H1 (cell line): ENCODE data around the gene MCCD1. TPM values are rescaled to one million over a fixed set of nuclear protein-coding genes. Genes with fewer than 3 reads are reported as not detected.

Experiments used
- CHD1 ChIP-seq: IDR thresholded peaks from 2 replicates; pipeline ENCODE4 v1.6.1; 2012; ENCODE audit warnings: low read depth, low read length, improper control_type of control experiment
- JUN ChIP-seq: IDR thresholded peaks from 2 replicates; pipeline ENCODE4 v1.6.1; 2011; ENCODE audit warnings: low read depth, mild to moderate bottlenecking, improper control_type of control experiment, low read length
- NANOG ChIP-seq: IDR thresholded peaks from 2 replicates; pipeline ENCODE4 v1.6.1; 2011; ENCODE audit warnings: low read length, low read depth, mild to moderate bottlenecking, inconsistent platforms; ENCODE audit not compliant: insufficient read depth, poor library complexity, severe bottlenecking
- SUZ12 ChIP-seq: fragments of 200-600 bp; sonication (generic); IDR thresholded peaks from 2 replicates; pipeline ENCODE4 v1.6.1; 2012; ENCODE audit warnings: mild to moderate bottlenecking, inconsistent platforms, low read length, moderate library complexity, mixed read lengths
- polyA plus RNA-seq, 7 experiments: library from polyadenylated mRNA; depleted of rRNA in 3 of 7; stranded (reverse) in 5 of 7; unstranded in 2 of 7; fragments of >200 nt in 5 of 7; fragments of 200-250 nt in 2 of 7; gene quantifications; 1 replicate in 5 of 7; 2 replicates in 1 of 7; 4 replicates in 1 of 7; pipeline versions ENCODE4 v1.2.1 to v1.2.3, GENCODE V29; 2011 to 2013; ENCODE audit warnings: missing spikeins in 2 of 7, mixed read lengths in 2 of 7
- total RNA-seq: library from RNA; stranded (reverse); fragmentation: NEBNext Ultra II Directional; extraction: Animal tissue kit (Norgen Biotek cat#: 25700); gene quantifications from 2 replicates; pipeline ENCODE4 v1.2.1, GENCODE V29; 2021

The MCCD1 gene
- total and polyA plus RNA-seq, 2 of the 8 experiments (the other 6 are each of a cell fraction or from before 2014, with no cell fraction given), result not detected

DNA sequence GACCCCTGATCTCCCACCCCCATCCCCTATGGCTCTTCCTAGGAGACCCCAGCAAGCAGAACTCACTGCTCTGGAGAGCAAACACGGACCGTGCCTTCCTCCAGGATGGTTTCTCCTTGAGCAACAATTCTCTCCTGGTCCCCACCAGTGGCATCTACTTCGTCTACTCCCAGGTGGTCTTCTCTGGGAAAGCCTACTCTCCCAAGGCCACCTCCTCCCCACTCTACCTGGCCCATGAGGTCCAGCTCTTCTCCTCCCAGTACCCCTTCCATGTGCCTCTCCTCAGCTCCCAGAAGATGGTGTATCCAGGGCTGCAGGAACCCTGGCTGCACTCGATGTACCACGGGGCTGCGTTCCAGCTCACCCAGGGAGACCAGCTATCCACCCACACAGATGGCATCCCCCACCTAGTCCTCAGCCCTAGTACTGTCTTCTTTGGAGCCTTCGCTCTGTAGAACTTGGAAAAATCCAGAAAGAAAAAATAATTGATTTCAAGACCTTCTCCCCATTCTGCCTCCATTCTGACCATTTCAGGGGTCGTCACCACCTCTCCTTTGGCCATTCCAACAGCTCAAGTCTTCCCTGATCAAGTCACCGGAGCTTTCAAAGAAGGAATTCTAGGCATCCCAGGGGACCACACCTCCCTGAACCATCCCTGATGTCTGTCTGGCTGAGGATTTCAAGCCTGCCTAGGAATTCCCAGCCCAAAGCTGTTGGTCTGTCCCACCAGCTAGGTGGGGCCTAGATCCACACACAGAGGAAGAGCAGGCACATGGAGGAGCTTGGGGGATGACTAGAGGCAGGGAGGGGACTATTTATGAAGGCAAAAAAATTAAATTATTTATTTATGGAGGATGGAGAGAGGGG is 44.7 kb downstream of the MCCD1 start (continued):
- TF ChIP-seq SUZ12, result no peak
- no peak for TF ChIP-seq NANOG
- no peak for TF ChIP-seq CHD1
- TF ChIP-seq JUN, result no peak
